GM06990 (cell line): ENCODE results near the gene PSMA2.

ENCODE experiments used
- DNase-seq: peaks from one replicate; pipeline ENCODE4 v3.0.0-alpha.2; 2011; ENCODE audit not compliant: insufficient read length; ENCODE audit errors: extremely low read depth
- H3K27me3 ChIP-seq: replicated peaks from 2 replicates; pipeline ENCODE4 v1.6.0; 2011; ENCODE audit warnings: low read length; ENCODE audit not compliant: control insufficient read depth, insufficient read depth
- H3K36me3 ChIP-seq: 2 replicates; pipeline ENCODE4 v1.5.1; 2011; ENCODE audit warnings: low read length; ENCODE audit not compliant: control insufficient read depth, insufficient read depth
- H3K4me3 ChIP-seq: replicated peaks from 2 replicates; pipeline ENCODE4 v1.5.1; 2011; ENCODE audit warnings: low read depth, mild to moderate bottlenecking, control low read depth, low read length
- TF ChIP-seq, protein P1 (sequence below): IDR thresholded peaks from 2 replicates; pipeline ENCODE4 v1.5.1; 2011; ENCODE audit warnings: low read length, control low read depth, mild to moderate bottlenecking, inconsistent platforms; ENCODE audit not compliant: insufficient read depth, poor library complexity, severe bottlenecking

Gene PSMA2

DNA sequence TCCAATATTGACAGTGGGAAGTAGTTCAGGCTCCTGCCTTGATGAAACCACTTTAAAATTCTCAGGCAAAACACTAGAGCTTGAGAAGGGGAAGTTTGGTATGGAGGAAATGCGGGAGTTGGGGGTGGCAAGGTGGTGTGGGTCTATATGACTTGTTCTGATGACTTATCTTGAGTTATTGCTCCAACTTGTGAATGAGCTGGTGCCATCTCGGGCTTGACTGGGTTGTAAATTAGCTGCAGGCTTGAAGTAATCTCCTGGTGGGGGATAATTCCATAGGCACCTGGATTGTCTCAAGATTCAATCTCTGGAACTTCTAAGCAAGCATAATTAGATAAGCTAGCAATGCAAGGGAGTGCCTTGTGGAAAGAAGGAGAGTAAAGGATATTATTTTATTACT, 29.2 kb upstream of the PSMA2 start:
- no peak for DNase-seq
- TF ChIP-seq, protein P1, sequence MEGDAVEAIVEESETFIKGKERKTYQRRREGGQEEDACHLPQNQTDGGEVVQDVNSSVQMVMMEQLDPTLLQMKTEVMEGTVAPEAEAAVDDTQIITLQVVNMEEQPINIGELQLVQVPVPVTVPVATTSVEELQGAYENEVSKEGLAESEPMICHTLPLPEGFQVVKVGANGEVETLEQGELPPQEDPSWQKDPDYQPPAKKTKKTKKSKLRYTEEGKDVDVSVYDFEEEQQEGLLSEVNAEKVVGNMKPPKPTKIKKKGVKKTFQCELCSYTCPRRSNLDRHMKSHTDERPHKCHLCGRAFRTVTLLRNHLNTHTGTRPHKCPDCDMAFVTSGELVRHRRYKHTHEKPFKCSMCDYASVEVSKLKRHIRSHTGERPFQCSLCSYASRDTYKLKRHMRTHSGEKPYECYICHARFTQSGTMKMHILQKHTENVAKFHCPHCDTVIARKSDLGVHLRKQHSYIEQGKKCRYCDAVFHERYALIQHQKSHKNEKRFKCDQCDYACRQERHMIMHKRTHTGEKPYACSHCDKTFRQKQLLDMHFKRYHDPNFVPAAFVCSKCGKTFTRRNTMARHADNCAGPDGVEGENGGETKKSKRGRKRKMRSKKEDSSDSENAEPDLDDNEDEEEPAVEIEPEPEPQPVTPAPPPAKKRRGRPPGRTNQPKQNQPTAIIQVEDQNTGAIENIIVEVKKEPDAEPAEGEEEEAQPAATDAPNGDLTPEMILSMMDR, result no peak
- H3K36me3 ChIP-seq, result no peaks in the 10 kb centered on the region
- no peak overlapping the region for H3K4me3 ChIP-seq
- no peaks in the 10 kb centered on the region for H3K27me3 ChIP-seq

DNA sequence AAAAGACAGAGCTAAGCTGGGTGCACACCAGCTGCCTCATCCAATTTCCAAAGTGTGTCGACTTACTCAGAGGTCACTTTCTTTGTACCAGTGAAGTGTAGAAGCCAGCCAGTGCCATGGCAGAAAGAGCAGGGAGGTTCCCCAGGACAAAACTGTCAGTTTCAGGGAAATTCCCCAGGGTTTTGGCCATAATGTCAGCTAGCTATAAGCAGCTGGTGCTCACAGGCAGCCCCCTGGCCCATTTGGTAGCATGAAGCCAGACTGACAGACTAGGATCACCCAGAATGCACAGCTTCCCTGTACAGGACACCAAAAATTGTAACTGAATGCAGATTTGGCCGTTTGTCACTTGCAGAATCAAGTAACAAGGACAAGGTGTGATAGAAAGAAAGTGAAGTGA, 28.8 kb upstream of the PSMA2 start:
- H3K36me3 ChIP-seq, result no peaks in the 10 kb centered on the region
- H3K27me3 ChIP-seq, result no peaks in the 10 kb centered on the region
- peak; percentile 21 for DNase-seq
- TF ChIP-seq, protein P1, result no peak
- H3K4me3 ChIP-seq, result no peak overlapping the region

DNA sequence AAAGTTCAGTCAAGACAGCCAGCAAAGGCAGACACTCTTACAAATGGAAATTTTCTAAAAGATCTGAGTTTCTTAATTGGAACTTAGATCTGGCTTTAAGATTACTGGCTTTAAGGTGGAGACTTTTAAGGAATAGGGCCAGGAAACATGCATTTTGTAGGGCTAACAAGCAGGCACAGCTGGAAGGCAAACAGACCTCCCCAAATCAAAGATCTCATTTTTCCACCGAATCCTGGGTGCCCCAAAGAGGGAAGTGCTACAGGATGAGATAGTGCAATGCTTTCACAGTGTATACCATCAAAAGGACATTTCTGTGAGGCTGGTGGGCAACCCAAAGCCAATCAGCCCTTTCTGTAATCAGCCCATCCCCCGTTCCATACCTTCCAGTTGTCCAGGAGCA, 27.6 kb upstream of the PSMA2 start:
- no peak for DNase-seq
- Histone ChIP-seq H3K36me3 (no peaks in the 10 kb centered on the region), H3K27me3 (no peaks in the 10 kb centered on the region), H3K4me3 (no peak overlapping the region)
- TF ChIP-seq, protein P1, result no peak

DNA sequence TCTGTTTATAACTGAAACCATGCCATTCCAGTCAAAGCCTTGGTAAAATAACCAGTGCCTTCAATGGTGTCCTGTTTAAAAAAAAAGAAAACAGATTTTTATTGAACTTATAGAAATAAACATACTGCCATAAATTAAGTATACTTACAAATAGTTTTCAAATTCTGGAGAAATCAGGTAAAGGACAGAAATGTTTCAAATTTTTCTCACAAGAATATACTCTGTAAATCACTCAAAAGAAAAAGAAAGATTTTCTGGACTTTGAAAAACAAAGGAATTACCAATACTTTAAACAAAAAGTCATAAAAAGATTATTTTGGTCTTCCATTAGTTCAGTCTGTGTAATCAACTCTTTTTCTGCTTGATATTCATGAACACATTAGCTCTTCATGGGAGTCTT, 24.1 kb upstream of the PSMA2 start:
- H3K36me3 ChIP-seq, result no peaks in the 10 kb centered on the region
- DNase-seq, result no peak
- TF ChIP-seq, protein P1, result no peak
- H3K4me3 ChIP-seq, result no peak overlapping the region
- H3K27me3 ChIP-seq, result no peaks in the 10 kb centered on the region

DNA sequence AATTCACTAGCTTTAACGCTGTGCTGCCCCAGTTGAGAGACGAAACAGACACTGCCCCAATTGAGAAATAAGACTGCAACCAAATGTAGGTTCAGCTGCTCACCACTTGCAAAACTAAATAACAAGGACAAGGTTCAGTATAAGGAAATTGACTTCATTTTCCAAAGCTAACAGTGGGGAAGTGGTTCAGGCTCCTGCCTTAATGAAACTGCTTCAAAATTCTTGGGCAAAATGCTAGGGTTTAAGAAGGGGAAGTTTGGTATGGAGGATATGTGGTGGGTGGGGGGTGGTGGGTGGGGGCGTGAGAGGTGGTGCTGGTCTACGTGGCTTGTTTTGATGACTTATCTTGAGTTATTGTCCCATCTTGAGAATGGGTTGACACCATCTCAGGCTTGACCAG, 22.0 kb upstream of the PSMA2 start:
- H3K4me3 ChIP-seq, result no peak overlapping the region
- TF ChIP-seq, protein P1, result no peak
- no peak for DNase-seq
- H3K36me3 ChIP-seq, result no peaks in the 10 kb centered on the region
- no peaks in the 10 kb centered on the region for H3K27me3 ChIP-seq

DNA sequence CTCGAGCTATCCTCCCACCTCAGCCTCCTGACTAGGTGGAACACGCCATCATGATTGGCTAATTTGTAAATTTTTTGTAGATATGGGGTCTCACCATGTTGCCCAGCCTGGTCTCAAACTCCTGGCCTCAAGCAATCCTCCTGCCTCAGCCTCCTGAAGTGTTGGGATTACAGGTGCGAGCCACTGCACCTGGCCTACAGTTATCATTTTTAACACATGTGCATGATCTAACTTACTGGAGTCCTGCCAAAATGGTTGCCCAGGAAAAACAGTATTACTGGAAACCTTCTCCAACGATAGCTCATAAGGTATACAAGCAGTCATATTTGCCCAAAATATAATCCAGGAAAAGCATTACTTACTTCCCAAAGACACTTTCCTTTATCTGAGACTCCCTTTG, 20.4 kb upstream of the PSMA2 start:
- DNase-seq, result no peak
- Histone ChIP-seq H3K4me3 (no peak overlapping the region), H3K27me3 (no peaks in the 10 kb centered on the region), H3K36me3 (no peaks in the 10 kb centered on the region)
- TF ChIP-seq, protein P1, result no peak
